ENCODE results near the gene ACOT11. TPM values are rescaled to one million over a fixed set of nuclear protein-coding genes. Genes with fewer than 3 reads are reported as not detected.

Gene ACOT11
- under 1 TPM; 0.64 to 1.00 TPM for total RNA-seq
- not detected for polyA plus RNA-seq

- ChIA-PET POLR2A (ENCODE audit: partially characterized antibody) (no interaction called here), CTCF (ENCODE audit: partially characterized antibody) (no interaction called here)
- Histone ChIP-seq H3K27ac (ENCODE audit: low read depth, low read length) (no peak within 1 kb of the TSS), H3K4me3 (ENCODE audit: low read length in 2 of 2) (no peak within 1 kb of the TSS), H3K9me3 (ENCODE audit: control insufficient read depth in 1 of 2, low read length in 2 of 2) (no peaks in the 10 kb centered on the region), H3K27me3 (ENCODE audit: insufficient read depth, low read length) (no peaks in the 10 kb centered on the region), H3K36me3 (ENCODE audit: insufficient read depth, low read length) (no peaks in the 10 kb centered on the region), H3K4me1 (ENCODE audit: insufficient read depth, low read length) (peaks cover 5% of the 10 kb centered on the region)
- no peaks in the 10 kb centered on the region for H3K9me3 Mint-ChIP-seq
- no peaks in the 10 kb centered on the region for H3K27me3 Mint-ChIP-seq
- intact Hi-C loops (cut with micrococcal nuclease), result no loop called here
- no peak within 1 kb of the TSS for H3K4me3 Mint-ChIP-seq
- H3K36me3 Mint-ChIP-seq, result no peaks in the 10 kb centered on the region
- H3K27ac Mint-ChIP-seq, result peak within 1 kb of the TSS in 1 of 7 donors; percentile 68
- DNase-seq, result no peak
- peaks cover 0 to 18% (median 5%) of the 10 kb centered on the region in 4 donors for H3K4me1 Mint-ChIP-seq
Measured at GRCh38 chr1:54547601-54548388, at the start of gene ACOT11. Gene ACOT11, plus strand, starts transcription at chr1:54548228. Its CDS starts 82 bp downstream, at chr1:54548310.

- peak overlapping the region; percentile 39 to 82 (median 70) for H3K4me3 Mint-ChIP-seq
- CTCF ChIA-PET (ENCODE audit: partially characterized antibody), result interaction anchor here (1.1 to 2.0 kb wide), 13 partner anchors 12 to 425 kb away, joined by 3 to 9 read pairs (median 4); no protein-coding TSS in a partner anchor
- H3K27me3 Mint-ChIP-seq, result peaks cover 32 to 38% of the 10 kb centered on the region in 2 donors
- no peak overlapping the region for H3K4me3 ChIP-seq (ENCODE audit: low read length in 2 of 2)
- H3K4me1 ChIP-seq (ENCODE audit: insufficient read depth, low read length), result peaks cover 13% of the 10 kb centered on the region
- POLR2A ChIA-PET (ENCODE audit: partially characterized antibody), result no interaction called here
- H3K27ac ChIP-seq (ENCODE audit: low read depth, low read length), result no peak overlapping the region
- H3K27ac Mint-ChIP-seq, result no peak overlapping the region
- no peak for DNase-seq
- intact Hi-C loops (cut with micrococcal nuclease), result loop anchor here (1.0 to 10.0 kb wide), 3 partner anchors 44 to 614 kb away; partner anchors contain the start of gene YIPF1
- no peaks in the 10 kb centered on the region for H3K36me3 ChIP-seq (ENCODE audit: insufficient read depth, low read length)
- H3K27me3 ChIP-seq (ENCODE audit: insufficient read depth, low read length), result peaks cover 6% of the 10 kb centered on the region
- H3K4me1 Mint-ChIP-seq, result peaks cover 3 to 9% (median 5%) of the 10 kb centered on the region in 4 donors
- H3K9me3 Mint-ChIP-seq, result peaks cover 0 to 5% (median 0%) of the 10 kb centered on the region in 8 donors
- H3K9me3 ChIP-seq (ENCODE audit: control insufficient read depth in 1 of 2, low read length in 2 of 2), result no peaks in the 10 kb centered on the region
- no peaks in the 10 kb centered on the region for H3K36me3 Mint-ChIP-seq
Measured at GRCh38 chr1:54498383-54499096, 49.5 kb upstream of the ACOT11 start.

DNA sequence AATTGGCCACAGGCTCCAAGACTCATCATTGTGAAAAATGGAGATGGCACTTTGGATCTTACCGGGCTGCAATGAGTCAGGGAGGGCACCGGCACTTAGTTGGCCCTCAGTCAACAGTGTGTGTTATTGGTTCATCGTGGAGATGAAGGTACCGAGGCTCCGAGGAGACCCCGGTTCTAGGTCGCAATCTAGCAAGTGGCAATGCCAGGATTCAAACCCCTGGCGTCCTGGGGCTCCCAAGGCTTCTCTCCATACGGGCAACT lies 49.0 kb upstream of the ACOT11 start:
- intact Hi-C loops (cut with micrococcal nuclease), result loop anchor here (1.0 to 10.0 kb wide), 3 partner anchors 43 to 614 kb away; partner anchors contain the start of gene YIPF1
- Mint-ChIP-seq H3K36me3 (no peaks in the 10 kb centered on the region), H3K4me1 (peaks cover 3 to 9% (median 5%) of the 10 kb centered on the region in 4 donors), H3K27ac (no peak overlapping the region), H3K27me3 (peaks cover 35 to 37% of the 10 kb centered on the region in 2 donors), H3K9me3 (peaks cover 0 to 5% (median 0%) of the 10 kb centered on the region in 8 donors), H3K4me3 (peak overlapping the region; percentile 39 to 82 (median 70))
- no peak for DNase-seq
- ChIA-PET POLR2A (ENCODE audit: partially characterized antibody) (interaction anchor here (0.7 to 1.0 kb wide), 3 partner anchors 9 to 93 kb away, joined by 3 to 5 read pairs (median 3); partner anchors contain the start of gene SSBP3), CTCF (ENCODE audit: partially characterized antibody) (interaction anchor here (0.8 to 2.0 kb wide), 21 partner anchors 9 to 430 kb away, joined by 3 to 9 read pairs (median 4); partner anchors contain the start of gene TTC22)
- Histone ChIP-seq H3K9me3 (ENCODE audit: control insufficient read depth in 1 of 2, low read length in 2 of 2) (no peaks in the 10 kb centered on the region), H3K36me3 (ENCODE audit: insufficient read depth, low read length) (no peaks in the 10 kb centered on the region), H3K4me1 (ENCODE audit: insufficient read depth, low read length) (peaks cover 13% of the 10 kb centered on the region), H3K27me3 (ENCODE audit: insufficient read depth, low read length) (peaks cover 6% of the 10 kb centered on the region), H3K4me3 (ENCODE audit: low read length in 2 of 2) (no peak overlapping the region), H3K27ac (ENCODE audit: low read depth, low read length) (no peak overlapping the region)

DNA sequence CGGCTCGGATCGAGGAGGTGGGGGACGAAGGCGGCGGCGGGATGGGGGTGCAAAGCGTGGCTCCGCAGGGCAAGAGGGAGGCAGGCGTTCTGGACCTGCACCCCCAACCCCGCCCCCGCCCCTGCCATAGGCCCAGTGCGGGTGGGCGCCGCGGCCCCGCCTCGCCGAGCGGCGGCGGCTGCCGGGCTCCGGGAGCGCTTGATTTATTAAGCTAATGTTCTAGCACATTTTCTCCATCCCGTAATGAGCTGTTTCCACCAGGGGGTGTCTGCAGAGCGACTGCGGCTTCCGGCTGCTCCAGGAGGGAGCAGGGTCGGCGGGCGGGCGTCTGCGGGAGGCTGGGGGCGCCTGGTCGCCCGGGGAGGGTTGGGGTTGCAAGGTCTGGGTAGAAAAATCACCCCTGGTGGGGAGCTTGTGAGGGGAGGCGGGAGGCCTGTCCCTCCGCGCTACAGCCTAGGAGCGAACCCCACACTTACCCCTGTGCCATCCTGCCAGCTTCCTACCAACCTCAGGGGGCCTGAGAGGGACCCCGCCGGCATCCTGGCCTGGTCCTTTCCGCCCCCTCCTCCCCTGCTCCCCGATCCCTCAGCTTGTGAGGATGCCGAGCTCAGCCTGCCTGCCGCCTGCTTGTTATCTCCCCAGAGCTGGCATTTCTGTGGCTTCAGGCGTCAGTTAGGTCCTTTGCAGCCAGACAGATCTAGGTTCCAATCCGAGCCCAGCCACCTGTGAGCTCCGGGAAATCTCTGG lies 48.5 kb upstream of the ACOT11 start:
- Mint-ChIP-seq H3K4me1 (peaks cover 3 to 9% (median 5%) of the 10 kb centered on the region in 4 donors), H3K9me3 (peaks cover 0 to 5% (median 0%) of the 10 kb centered on the region in 8 donors), H3K4me3 (peak overlapping the region; percentile 39 to 82 (median 70)), H3K27ac (no peak overlapping the region), H3K36me3 (no peaks in the 10 kb centered on the region), H3K27me3 (peaks cover 35% of the 10 kb centered on the region in 2 donors)
- no peaks in the 10 kb centered on the region for H3K36me3 ChIP-seq (ENCODE audit: insufficient read depth, low read length)
- H3K4me3 ChIP-seq (ENCODE audit: low read length in 2 of 2), result peak overlapping the region in 1 of 2 donors; percentile 24
- CTCF ChIA-PET (ENCODE audit: partially characterized antibody), result interaction anchor here (0.7 to 2.0 kb wide), 26 partner anchors 10 to 431 kb away, joined by 3 to 9 read pairs (median 4); partner anchors contain the start of gene TTC22
- intact Hi-C loops (cut with micrococcal nuclease), result loop anchor here (1.0 to 10.0 kb wide), 3 partner anchors 43 to 615 kb away; partner anchors contain the start of gene YIPF1
- no peak overlapping the region for H3K27ac ChIP-seq (ENCODE audit: low read depth, low read length)
- POLR2A ChIA-PET (ENCODE audit: partially characterized antibody), result interaction anchor here (0.7 to 1.1 kb wide), 4 partner anchors 10 to 94 kb away, joined by 3 to 5 read pairs (median 3); partner anchors contain the start of gene SSBP3
- no peaks in the 10 kb centered on the region for H3K9me3 ChIP-seq (ENCODE audit: control insufficient read depth in 1 of 2, low read length in 2 of 2)
- peak; percentile 36 to 54 (median 43) for DNase-seq
- peaks cover 13% of the 10 kb centered on the region for H3K4me1 ChIP-seq (ENCODE audit: insufficient read depth, low read length)
- H3K27me3 ChIP-seq (ENCODE audit: insufficient read depth, low read length), result peaks cover 6% of the 10 kb centered on the region

DNA sequence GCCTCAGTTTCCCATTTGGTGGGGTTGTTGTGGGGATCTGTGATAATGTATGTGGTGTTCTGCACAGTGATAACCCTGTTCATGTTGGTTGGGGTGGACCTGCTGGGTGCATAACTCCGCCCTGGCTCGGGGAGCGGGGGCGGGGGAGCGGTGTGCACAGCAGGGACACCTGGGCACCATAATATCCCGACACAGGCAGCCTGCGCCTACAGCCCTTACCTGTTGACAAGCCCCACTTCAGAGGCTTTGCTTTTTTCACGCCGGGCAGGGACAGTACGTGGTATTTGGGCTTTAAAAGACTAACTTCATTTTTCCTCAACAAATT lies 48.0 kb upstream of the ACOT11 start:
- no peak for DNase-seq
- Mint-ChIP-seq H3K4me1 (peaks cover 3 to 9% (median 5%) of the 10 kb centered on the region in 4 donors), H3K36me3 (no peaks in the 10 kb centered on the region), H3K27me3 (peaks cover 32 to 35% of the 10 kb centered on the region in 2 donors), H3K4me3 (peak overlapping the region in 4 of 8 donors; percentile 57 to 80 (median 64)), H3K9me3 (peaks cover 0 to 5% (median 0%) of the 10 kb centered on the region in 8 donors), H3K27ac (no peak overlapping the region)
- Histone ChIP-seq H3K27me3 (ENCODE audit: insufficient read depth, low read length) (peaks cover 6% of the 10 kb centered on the region), H3K4me1 (ENCODE audit: insufficient read depth, low read length) (peaks cover 13% of the 10 kb centered on the region), H3K9me3 (ENCODE audit: control insufficient read depth in 1 of 2, low read length in 2 of 2) (no peaks in the 10 kb centered on the region), H3K36me3 (ENCODE audit: insufficient read depth, low read length) (no peaks in the 10 kb centered on the region), H3K27ac (ENCODE audit: low read depth, low read length) (no peak overlapping the region), H3K4me3 (ENCODE audit: low read length in 2 of 2) (no peak overlapping the region)
- ChIA-PET CTCF (ENCODE audit: partially characterized antibody) (interaction anchor here (0.7 to 2.0 kb wide), 21 partner anchors 10 to 431 kb away, joined by 3 to 9 read pairs (median 4); partner anchors contain the start of gene TTC22), POLR2A (ENCODE audit: partially characterized antibody) (interaction anchor here (0.9 to 1.1 kb wide), 3 partner anchors 11 to 94 kb away, joined by 3 to 5 read pairs (median 3); partner anchors contain the start of gene SSBP3)
- intact Hi-C loops (cut with micrococcal nuclease), result no loop called here

- ChIA-PET POLR2A (ENCODE audit: partially characterized antibody) (no interaction called here), CTCF (ENCODE audit: partially characterized antibody) (no interaction called here)
- intact Hi-C loops (cut with micrococcal nuclease), result no loop called here
- H3K4me3 ChIP-seq (ENCODE audit: low read length in 2 of 2), result no peak overlapping the region
- no peak overlapping the region for H3K27ac ChIP-seq (ENCODE audit: low read depth, low read length)
- Mint-ChIP-seq H3K27ac (no peak overlapping the region), H3K4me1 (peaks cover 3 to 9% (median 5%) of the 10 kb centered on the region in 4 donors), H3K4me3 (no peak overlapping the region), H3K27me3 (peaks cover 28 to 32% of the 10 kb centered on the region in 2 donors), H3K36me3 (no peaks in the 10 kb centered on the region), H3K9me3 (peaks cover 0 to 3% (median 0%) of the 10 kb centered on the region in 8 donors)
- no peaks in the 10 kb centered on the region for H3K9me3 ChIP-seq (ENCODE audit: control insufficient read depth in 1 of 2, low read length in 2 of 2)
- no peak for DNase-seq
- H3K36me3 ChIP-seq (ENCODE audit: insufficient read depth, low read length), result no peaks in the 10 kb centered on the region
- H3K4me1 ChIP-seq (ENCODE audit: insufficient read depth, low read length), result peaks cover 13% of the 10 kb centered on the region
- H3K27me3 ChIP-seq (ENCODE audit: insufficient read depth, low read length), result peaks cover 6% of the 10 kb centered on the region
Measured at GRCh38 chr1:54501849-54502248, 46.2 kb upstream of the ACOT11 start.

Data from CD4-positive, alpha-beta memory T cell (primary cell).